ENCODE measurements around the gene CD300LG. TPM values are rescaled to one million over a fixed set of nuclear protein-coding genes. Genes with fewer than 3 reads are reported as not detected.

The CD300LG gene
- total and polyA plus RNA-seq, 8 donors, result 0.09 to 4.3 (median 0.43) TPM

GRCh38 chr17:43909537-43910231, 62.7 kb downstream of the CD300LG start:
- 46 to 53% methylated on average over 7 of the region's 7 CpGs for WGBS, 2 donors
- FAIRE-seq, result no peak
- H3K9me3 ChIP-seq, result no peaks in the 10 kb centered on the region
- intact Hi-C loops (cut with DNase I), result no loop called here
- no peak overlapping the region for H3K27ac ChIP-seq
- H3K36me3 ChIP-seq, result no peaks in the 10 kb centered on the region
- no peak for TF ChIP-seq CTCF (IDR thresholded peaks at IDR 0.05)
- H3K4me3 ChIP-seq, result no peak overlapping the region
- no peak for DNase-seq
- H3K4me1 ChIP-seq, result peaks cover 0 to 7% (median 0%) of the 10 kb centered on the region in 3 donors
- H3K27me3 ChIP-seq, result no peaks in the 10 kb centered on the region
- ATAC-seq, result no peak

- H3K36me3 ChIP-seq, result no peaks in the 10 kb centered on the region
- ATAC-seq, result no peak
- intact Hi-C loops (cut with DNase I), result no loop called here
- no peaks in the 10 kb centered on the region for H3K9me3 ChIP-seq
- no peak overlapping the region for H3K4me3 ChIP-seq
- no peaks in the 10 kb centered on the region for H3K4me1 ChIP-seq
- no peak for DNase-seq
- FAIRE-seq, result no peak
- no peaks in the 10 kb centered on the region for H3K27me3 ChIP-seq
- no peak overlapping the region for H3K27ac ChIP-seq
- TF ChIP-seq CTCF (IDR thresholded peaks at IDR 0.05), result no peak
- 18 to 20% methylated on average over 8 of the region's 8 CpGs for WGBS, 2 donors
Measured at GRCh38 chr17:43911904-43912303, 64.9 kb downstream of the CD300LG start.

DNA sequence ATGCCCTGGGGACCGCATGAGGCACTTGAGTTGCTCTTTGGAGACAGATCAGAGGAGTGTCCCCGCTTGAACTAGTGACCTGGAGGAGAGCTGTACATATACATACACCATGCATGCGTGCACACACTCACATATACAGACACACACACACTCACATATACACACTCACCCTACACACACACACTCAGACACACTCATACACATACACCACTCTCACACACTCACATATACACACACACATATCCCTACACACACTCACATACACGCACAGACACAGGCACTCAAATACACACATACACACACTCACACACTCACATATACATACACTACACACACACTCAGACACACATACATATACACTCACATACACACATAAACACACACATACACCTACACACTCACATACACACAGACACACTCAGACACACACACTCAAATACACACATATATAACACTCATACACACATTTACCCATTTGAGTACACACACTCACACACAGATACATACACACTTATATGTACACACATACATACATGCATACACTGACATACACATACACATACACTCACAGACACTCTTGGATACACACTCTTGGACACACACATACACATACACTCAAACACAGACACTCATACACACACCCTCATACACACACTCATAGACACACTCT, 65.8 kb downstream of the CD300LG start:
- H3K4me1 ChIP-seq, result no peaks in the 10 kb centered on the region
- ATAC-seq (no peak), FAIRE-seq (no peak), DNase-seq (no peak)
- whole genome bisulfite sequencing, 2 donors, result 72 to 79% methylated on average over 4 of the region's 4 CpGs
- no peak for TF ChIP-seq CTCF (IDR thresholded peaks at IDR 0.05)
- H3K27ac ChIP-seq, result no peak overlapping the region
- H3K9me3 ChIP-seq, result no peaks in the 10 kb centered on the region
- H3K36me3 ChIP-seq, result no peaks in the 10 kb centered on the region
- intact Hi-C loops (cut with DNase I), result no loop called here
- H3K27me3 ChIP-seq, result no peaks in the 10 kb centered on the region
- H3K4me3 ChIP-seq, result no peak overlapping the region

Other genes with a start within 250 kb of the CD300LG start
- gene MEOX1, start 185.3 kb upstream of the CD300LG start, total RNA-seq, result 1 to 10 TPM in 3 of 6 donors, under 1 TPM in 3; 0.28 to 1.6 (median 0.98) TPM
- gene MEOX1, start 185.3 kb upstream of the CD300LG start, polyA plus RNA-seq, result 1 to 10 TPM; 3.3 to 4.3 TPM
- gene SOST, start 88.4 kb upstream of the CD300LG start, total RNA-seq, result not detected
- gene SOST, start 88.4 kb upstream of the CD300LG start, polyA plus RNA-seq, result not detected
- 10 to 100 TPM; 29.4 to 45.9 (median 40.7) TPM for gene DUSP3, start 68.2 kb upstream of the CD300LG start, total RNA-seq
- gene DUSP3, start 68.2 kb upstream of the CD300LG start, polyA plus RNA-seq, result 10 to 100 TPM; 38.4 to 52.3 TPM
- under 1 TPM in 1 of 6 donors, not detected in 5; 0.06 TPM for gene CFAP97D1, start 66.7 kb upstream of the CD300LG start, total RNA-seq
- not detected for gene CFAP97D1, start 66.7 kb upstream of the CD300LG start, polyA plus RNA-seq
- gene MPP3, start 14.0 kb upstream of the CD300LG start, total RNA-seq, result 1 to 10 TPM; 3.4 to 7.0 (median 4.9) TPM
- 10 to 100 TPM; 15.5 to 42.5 TPM for gene MPP3, start 14.0 kb upstream of the CD300LG start, polyA plus RNA-seq
- 1 to 10 TPM; 1.0 to 2.9 (median 2.1) TPM for gene MPP2, start 60.4 kb downstream of the CD300LG start, total RNA-seq
- 1 to 10 TPM; 1.9 to 6.6 TPM for gene MPP2, start 60.4 kb downstream of the CD300LG start, polyA plus RNA-seq
- gene PPY, start 95.3 kb downstream of the CD300LG start, total RNA-seq, result 10 to 100 TPM in 4 of 6 donors, 1 to 10 TPM in 2; 7.2 to 46.0 (median 22.7) TPM
- gene PPY, start 95.3 kb downstream of the CD300LG start, polyA plus RNA-seq, result 100 to 1,000 TPM in 1 of 2 donors, 10 to 100 TPM in 1; 57.7 to 392 TPM
- gene PYY, start 106.8 kb downstream of the CD300LG start, total RNA-seq, result under 1 TPM in 2 of 6 donors, not detected in 4; 0.35 to 0.49 TPM
- gene PYY, start 106.8 kb downstream of the CD300LG start, polyA plus RNA-seq, result 1 to 10 TPM in 1 of 2 donors, under 1 TPM in 1; 0.66 to 1.1 TPM
- 1 to 10 TPM in 1 of 6 donors, under 1 TPM in 5; 0.09 to 1.1 (median 0.48) TPM for gene NAGS, start 157.4 kb downstream of the CD300LG start, total RNA-seq
- 1 to 10 TPM in 1 of 2 donors, under 1 TPM in 1; 0.38 to 1.8 TPM for gene NAGS, start 157.4 kb downstream of the CD300LG start, polyA plus RNA-seq
- gene TMEM101, start 167.8 kb downstream of the CD300LG start, total RNA-seq, result 10 to 100 TPM; 14.4 to 22.7 (median 20.3) TPM
- gene TMEM101, start 167.8 kb downstream of the CD300LG start, polyA plus RNA-seq, result 10 to 100 TPM; 16.4 to 20.2 TPM
- gene LSM12, start 219.5 kb downstream of the CD300LG start, total RNA-seq, result 10 to 100 TPM; 19.0 to 29.6 (median 25.7) TPM
- 10 to 100 TPM; 14.5 to 21.3 TPM for gene LSM12, start 219.5 kb downstream of the CD300LG start, polyA plus RNA-seq
- 10 to 100 TPM in 5 of 6 donors, 1 to 10 TPM in 1; 9.1 to 28.0 (median 24.0) TPM for gene G6PC3, start 223.6 kb downstream of the CD300LG start, total RNA-seq
- gene G6PC3, start 223.6 kb downstream of the CD300LG start, polyA plus RNA-seq, result 10 to 100 TPM; 48.3 to 54.2 TPM

All from pancreas (tissue), 10 donors.